ENCODE measurements around the gene EIF3M. TPM values are rescaled to one million over a fixed set of nuclear protein-coding genes. Genes with fewer than 3 reads are reported as not detected.

The EIF3M gene
- polyA plus RNA-seq (ENCODE audit: insufficient read length), result 731 TPM
- long read RNA-seq, donor 1, full-length matches to known transcripts, result 209 of 252 reads
- long read RNA-seq, donor 1, partial matches to known transcripts, result 43 of 252 reads
- long read RNA-seq, donor 1, other reads (novel, unspliced or antisense), result 0 of 252 reads
- long read RNA-seq, donor 2, full-length matches to known transcripts, result 189 of 223 reads
- long read RNA-seq, donor 2, partial matches to known transcripts, result 34 of 223 reads
- long read RNA-seq, donor 2, other reads (novel, unspliced or antisense), result 0 of 223 reads
- long read RNA-seq, donor 3, full-length matches to known transcripts, result 177 of 197 reads
- long read RNA-seq, donor 3, partial matches to known transcripts, result 20 of 197 reads
- long read RNA-seq, donor 3, other reads (novel, unspliced or antisense), result 0 of 197 reads
- long read RNA-seq, donor 4, full-length matches to known transcripts, result 26 of 37 reads
- long read RNA-seq, donor 4, partial matches to known transcripts, result 11 of 37 reads
- long read RNA-seq, donor 4, other reads (novel, unspliced or antisense), result 0 of 37 reads
- long read RNA-seq, donor 5, full-length matches to known transcripts, result 358 of 427 reads
- long read RNA-seq, donor 5, partial matches to known transcripts, result 69 of 427 reads
- long read RNA-seq, donor 5, other reads (novel, unspliced or antisense), result 0 of 427 reads
- long read RNA-seq, donor 6, full-length matches to known transcripts, result 203 of 277 reads
- long read RNA-seq, donor 6, partial matches to known transcripts, result 74 of 277 reads
- long read RNA-seq, donor 6, other reads (novel, unspliced or antisense), result 0 of 277 reads
- long read RNA-seq, donor 7, full-length matches to known transcripts, result 323 of 424 reads
- long read RNA-seq, donor 7, partial matches to known transcripts, result 94 of 424 reads
- long read RNA-seq, donor 7, other reads (novel, unspliced or antisense), result 7 of 424 reads
- long read RNA-seq, donor 8, full-length matches to known transcripts, result 89 of 113 reads
- long read RNA-seq, donor 8, partial matches to known transcripts, result 24 of 113 reads
- long read RNA-seq, donor 8, other reads (novel, unspliced or antisense), result 0 of 113 reads

DNA sequence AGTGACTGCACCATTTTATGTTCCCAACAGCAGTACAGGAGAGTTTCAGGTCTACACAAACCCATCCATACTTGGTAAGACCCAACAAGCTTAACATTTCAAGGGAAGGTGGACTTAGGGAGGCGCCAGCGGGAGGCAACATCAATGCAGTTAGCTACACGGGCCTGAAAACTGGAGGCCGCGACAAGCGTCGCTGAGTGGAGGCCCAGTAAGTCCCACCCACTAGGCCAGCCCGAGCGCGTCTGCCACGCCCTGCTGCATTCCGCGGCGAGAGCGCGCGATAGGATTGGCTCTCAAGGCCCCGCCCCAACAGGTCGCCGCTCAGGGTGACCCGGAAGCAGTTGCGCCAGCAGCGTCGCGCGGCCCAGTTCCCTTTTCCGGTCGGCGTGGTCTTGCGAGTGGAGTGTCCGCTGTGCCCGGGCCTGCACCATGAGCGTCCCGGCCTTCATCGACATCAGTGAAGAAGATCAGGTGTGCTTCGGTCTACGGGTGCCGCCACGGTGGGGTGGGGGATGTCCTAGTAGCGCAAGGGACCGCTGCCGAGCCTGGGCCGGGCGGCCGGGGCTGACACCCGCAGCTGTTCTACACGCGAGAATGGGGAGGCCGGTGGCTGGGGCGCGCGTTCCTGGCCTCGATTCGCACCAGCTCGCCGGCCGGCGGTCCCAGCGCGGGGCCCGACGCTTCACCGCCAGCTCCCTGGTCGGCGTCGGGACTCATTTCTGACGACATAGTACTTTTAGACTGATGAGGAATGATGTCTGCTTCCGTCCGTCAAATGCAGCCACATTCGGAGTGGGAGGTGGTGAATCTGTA lies at the start of gene EIF3M:
Gene EIF3M, plus strand, starts transcription at position 373 of the 813 bp plus-strand sequence. Its CDS starts 57 bp downstream, at position 430.
- peak; percentile 95 for DNase-seq

DNA sequence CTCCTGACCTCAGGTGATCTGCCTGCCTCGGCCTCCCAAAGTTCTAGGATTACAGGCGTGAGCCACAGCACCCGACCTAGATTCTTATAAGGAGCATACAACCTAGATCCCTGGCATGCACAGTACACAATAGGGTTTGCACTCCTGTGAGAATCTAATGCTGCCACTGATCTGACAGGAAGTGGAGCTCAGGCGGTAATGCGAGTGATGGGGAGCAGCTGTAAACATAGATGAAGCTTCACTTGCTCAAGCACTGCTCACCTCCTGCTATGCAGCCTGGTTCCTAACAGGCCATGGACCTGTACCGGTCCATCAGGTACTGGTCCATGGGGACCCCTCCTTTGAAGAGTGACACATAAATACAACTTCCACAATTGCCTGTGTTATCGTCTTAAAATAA lies 44.8 kb upstream of the EIF3M start:
- DNase-seq, result no peak

DNA sequence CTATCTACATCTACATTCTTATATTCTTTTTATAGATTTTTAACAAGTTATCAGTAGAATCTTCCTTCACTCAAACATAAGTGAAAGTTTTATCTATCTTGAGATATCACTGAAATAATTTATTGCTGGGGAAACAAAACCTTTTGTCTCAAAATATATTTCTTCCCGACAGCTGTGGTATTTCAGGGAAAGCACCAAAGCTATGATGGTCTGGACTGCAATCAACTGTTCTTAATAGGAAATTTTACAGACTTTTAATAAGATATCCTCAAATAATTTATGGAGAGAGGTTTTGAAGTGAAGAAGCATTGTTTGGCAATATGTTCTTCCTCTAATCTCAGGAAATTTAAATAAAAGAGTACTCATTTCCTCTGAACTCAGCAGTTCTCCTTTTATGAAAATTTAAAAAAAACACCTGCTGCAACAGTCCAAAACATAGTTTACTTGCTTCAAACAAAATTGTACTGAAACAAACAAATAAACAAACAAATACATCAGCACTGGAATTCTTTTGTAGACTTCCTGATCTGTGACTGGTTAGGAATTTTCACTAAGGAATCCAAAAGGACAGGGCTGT lies 33.9 kb upstream of the EIF3M start:
- DNase-seq, result no peak

DNA sequence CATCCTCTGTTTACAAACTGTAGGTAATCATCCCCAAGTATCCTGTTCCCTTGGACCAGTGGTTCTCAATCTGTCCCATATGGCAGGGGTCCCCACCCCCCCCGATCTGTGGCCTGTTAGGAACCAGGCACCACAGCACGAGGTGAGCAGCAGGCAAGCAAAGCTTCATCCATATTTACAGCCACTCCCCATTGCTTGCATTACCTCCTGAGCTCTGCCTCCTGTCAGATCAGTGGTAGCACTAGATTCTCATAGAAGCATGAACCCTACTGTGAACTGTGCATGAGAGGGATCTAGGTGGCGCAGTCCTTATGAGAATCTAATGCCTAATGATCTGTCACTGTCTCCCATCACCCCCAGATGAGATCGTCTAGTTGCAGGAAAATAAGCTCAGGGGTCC lies 33.4 kb upstream of the EIF3M start:
- DNase-seq, result no peak

DNA sequence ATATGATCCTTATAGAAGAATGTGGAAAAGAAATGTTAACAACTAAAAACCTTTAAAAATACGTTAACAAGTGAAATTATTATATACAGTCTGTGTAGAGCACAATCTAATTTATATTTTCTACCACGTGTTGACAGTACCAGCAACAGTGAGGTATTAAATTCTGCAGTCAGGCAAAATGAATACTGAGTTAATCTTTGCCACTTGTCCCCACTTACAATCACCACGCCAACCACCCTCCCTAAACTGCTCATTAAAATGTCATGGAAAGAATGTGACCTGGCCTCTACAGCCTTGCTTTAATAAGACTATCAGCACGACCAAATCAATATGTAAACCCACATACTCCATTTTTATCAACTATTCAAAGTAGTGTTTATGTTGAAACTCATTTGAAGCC lies 28.5 kb upstream of the EIF3M start:
- no peak for DNase-seq

DNA sequence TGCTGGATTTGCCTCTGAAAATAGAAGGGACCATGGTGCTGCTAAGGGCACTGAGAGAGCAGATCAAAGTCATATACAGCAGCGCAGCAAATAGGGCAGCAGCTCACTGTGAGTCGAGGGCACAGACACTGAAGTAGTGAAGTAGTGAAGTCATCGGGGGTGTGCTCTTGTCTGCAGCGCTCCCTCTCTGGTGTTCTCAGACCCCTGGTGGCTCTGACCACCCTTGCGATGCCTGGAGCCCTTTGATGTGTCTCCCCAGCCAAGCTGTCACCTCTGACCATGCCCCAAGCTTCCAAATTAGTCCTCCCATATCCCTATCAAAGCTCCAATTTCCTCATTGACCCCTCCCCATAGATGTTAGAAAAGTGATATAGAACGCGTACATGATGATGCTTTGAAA lies 27.7 kb upstream of the EIF3M start:
- DNase-seq, result no peak

DNA sequence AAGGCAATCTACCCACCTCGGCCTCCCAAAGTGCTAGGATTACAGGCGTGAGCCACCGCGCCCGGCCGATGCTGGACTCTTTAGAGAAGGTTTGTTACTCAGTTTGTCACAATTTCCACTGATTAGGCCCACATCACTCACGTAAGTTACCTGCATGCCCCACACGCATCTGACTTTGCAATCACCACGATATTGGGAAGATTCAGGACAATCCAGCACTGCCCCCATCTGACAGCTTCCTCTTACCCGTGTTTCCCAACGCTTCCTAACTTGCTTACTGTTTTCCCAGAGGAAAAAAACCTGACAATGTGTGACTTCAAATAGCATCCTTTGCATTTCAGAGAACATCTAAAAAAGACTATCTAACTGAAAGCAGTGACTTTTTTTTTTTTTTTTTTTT lies 21.8 kb upstream of the EIF3M start:
- DNase-seq, result no peak

DNA sequence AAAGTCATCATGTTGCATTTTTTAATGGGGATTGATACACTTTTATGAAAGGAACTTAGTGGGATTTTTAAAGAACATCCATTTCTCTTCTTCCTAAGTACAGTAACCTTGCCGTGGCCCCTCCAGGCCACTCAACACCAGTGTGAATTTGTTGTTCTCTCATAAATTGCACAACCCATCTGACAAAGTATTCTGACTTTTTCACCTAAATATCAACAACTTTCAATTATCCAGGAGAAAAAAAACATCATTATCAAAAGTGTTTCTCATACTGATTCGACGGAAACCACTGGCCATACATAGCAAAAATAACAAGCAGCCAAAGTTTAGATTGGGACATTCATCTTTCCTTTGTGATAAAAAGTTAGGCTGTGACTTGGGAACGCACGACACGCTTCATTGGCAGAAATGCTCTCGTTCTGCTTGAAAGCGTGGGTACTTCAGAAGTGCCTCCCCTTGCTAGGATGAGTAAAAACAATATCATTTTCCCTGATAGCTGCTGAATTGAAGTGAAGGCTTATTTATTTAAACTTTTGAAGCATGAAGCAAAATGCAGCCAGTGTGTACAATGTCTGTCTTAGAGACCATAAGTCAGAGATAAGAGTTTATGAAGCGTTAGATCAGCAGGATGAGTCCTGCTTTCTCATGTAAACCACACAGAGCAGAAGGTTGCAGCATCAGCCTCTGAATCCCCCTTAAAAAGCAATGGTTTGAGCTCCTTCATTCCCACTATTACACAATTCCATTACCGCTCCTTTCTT lies 20.6 kb upstream of the EIF3M start:
- DNase-seq, result peak; percentile 72

DNA sequence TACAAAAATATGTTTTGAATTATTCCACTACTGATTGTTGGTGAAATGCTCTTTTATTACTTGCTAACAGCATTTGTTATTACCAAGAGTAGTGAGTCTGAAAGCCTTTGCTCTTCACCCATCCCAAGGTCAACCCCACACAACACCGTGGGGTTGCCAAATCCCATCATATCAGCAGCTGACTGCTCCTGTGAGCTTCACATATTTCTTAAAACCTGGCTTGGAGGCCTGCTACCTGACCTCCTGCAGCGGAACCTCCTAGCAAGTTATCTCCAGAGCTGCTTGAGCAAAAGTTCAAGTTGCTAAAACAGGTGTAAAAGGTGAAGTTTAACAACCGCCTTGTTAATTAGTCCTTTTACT lies 20.1 kb upstream of the EIF3M start:
- no peak for DNase-seq

DNA sequence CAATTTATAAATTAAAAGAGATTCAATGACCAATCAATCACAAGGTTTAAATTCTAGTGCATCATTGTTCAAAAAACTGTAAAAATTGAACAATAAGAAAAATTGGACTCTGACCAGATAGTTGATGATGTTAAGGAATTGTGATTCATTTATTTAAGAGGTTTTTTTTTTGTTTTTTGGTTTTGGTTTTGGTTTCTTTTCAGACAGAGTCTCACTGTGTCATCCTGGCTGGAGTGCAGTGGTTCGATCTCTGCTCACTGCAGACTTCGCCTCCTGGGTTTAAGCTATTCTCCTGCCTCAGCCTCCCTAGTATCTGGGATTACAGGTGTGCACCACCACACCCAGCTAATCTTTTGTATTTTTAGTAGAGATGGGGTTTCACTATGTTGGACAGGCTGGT lies 17.1 kb upstream of the EIF3M start:
- DNase-seq, result no peak

DNA sequence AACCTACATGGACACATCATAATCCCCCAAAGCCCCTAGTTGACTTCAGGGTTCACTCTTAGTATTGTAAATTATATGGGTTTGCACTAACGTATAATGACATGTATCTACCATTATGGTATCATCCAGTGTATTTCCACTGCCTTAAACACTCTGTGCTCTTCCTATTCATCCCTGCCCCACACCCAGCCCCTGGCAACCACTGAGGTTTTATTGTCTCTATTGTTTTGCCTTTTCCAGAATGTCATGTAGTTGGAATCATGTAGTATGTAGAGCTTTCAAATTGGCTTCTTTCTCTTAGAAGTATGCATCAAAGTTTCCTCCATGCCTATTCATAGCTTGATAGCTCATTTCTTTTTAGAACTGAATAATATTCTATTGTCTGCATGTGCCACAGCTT lies 16.5 kb upstream of the EIF3M start:
- DNase-seq, result no peak

DNA sequence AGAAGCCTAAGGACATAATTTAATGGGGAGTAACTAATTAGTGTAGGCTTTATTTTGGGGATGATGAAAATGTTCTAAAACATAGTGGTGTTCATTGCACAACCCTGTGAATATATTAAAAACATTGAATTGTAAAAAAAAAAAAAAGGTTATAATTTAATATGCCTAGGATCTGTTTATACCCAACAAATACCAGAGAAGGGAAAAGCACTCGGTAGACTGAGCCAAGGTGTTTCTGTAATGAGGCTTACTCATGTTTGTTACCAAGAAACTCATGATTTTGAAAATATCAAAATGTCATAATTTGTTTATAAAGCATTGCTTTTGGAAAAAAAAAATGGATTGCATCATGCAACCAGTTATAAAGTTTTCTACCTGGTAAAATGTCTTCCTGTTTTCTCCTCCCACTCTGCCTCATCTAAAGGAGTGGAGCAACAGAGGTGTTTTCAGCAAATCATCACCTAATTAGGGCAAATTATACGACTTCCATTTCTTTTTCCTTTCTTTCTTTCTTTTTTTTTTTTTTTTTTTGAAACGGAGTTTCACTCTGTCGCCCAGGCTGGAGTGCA lies 14.2 kb upstream of the EIF3M start:
- DNase-seq, result no peak

DNA sequence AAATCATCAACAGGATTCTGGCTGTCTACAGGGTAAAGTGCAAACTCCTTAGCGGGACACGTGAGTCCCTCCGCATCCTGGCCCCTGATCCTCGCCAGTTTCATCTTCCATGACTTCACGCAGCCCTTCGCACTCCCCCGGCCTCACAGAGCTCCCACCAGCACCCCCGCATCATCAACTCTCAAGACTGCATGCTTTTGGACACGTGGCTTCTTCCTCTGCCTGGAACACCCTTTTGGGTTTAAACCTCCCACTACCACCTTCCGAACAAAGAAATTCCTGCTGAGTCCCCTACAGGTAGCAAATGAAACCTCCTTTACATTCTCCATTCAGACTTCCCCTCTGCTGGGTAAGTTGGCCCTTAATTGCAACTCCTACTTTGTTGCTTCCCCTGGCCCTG lies 12.6 kb upstream of the EIF3M start:
- DNase-seq, result peak; percentile 77

DNA sequence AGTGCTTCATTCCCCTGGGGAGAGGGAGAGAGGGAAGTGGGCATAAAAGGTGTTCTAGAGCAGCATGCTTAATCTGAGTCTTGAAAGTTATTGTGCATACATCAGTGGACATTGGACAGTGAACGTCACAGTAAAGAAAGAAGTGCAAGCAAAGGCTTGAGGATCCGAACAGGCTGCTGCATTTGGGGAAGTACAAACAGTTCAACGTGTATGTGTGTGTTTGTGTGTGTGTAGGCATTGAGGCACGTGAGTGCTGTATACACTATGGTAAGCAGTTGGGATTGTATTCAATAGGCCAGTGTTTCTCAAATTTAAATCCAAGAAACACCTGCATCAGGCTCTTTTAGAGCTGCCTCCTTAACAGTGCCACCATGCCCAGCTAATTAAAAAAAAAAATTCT lies 10.4 kb upstream of the EIF3M start:
- DNase-seq, result no peak

DNA sequence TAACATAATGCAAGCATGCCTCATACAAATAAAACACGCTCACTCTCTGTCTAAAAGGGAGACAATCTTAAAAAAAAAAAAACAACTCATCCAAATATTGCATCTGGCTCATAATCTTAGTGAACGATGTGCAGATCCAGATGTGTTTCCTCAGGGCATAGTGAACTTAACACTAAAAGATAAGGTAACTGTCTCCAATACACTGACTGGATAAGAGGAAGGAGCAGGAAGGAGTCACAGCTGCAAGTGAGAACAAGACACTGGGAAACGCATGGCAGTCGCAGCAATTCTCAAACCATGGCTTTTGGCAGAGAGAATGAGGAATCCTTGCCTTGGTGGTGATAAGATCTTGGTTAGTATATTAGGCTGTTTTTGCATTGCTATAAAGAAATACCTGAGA lies 9.2 kb upstream of the EIF3M start:
- DNase-seq, result no peak

DNA sequence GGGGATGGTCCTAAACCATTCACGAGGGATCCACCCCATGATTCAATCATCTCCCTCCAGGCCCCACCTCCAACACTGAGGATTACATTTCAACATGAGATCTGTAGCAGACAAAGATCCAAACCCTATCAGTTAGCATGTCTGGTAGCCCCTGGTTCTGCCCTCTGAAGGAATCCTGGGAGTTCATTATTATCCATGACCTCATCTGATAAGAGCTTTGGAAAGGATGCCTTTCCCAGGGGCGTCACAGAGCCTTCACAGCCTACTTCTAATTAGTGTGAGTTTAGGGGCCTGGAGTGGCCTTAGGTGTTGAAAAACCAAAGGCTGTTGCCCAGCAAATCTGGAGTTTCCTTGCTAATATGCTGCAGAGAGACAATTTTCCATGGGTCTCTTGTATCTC lies 8.6 kb upstream of the EIF3M start:
- DNase-seq, result no peak

DNA sequence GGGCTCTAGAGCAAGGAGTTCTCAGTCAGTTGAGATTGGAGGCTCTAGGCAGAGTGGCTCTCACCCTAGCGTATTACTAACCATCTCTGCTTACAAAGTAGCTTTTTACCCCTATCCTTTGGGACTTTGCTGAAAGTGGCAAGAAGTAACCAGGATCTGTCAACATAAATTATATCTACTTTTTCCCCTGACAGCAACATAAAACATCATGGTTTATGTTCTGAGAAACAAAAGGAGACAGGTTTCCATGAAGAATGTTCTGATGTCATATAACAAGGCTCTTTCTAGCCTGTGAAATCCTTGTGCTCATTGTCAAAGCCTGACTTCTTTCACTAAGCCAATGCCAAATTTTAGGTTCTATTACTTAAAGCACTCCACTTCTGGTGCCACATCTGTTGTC lies 7.2 kb upstream of the EIF3M start:
- DNase-seq, result no peak

DNA sequence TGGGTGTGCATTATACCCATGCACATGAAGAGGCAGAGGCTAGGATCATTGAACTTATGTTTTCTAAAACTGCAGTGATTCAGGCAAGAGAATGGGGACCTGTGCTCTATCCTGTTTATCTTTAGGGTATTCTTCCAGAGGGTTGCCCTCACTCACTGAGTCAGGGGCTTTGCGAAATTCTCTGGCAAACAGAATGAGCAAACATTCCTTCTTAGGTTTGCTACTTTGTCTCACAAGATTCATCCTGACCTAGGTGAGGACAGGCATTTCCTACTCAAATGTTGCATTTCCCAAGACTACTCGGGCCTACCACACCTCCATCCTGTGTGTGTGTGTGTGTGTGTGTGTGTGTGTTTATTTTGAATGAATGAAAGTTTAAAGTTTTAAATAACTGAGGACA lies 2.7 kb upstream of the EIF3M start:
- DNase-seq, result no peak

DNA sequence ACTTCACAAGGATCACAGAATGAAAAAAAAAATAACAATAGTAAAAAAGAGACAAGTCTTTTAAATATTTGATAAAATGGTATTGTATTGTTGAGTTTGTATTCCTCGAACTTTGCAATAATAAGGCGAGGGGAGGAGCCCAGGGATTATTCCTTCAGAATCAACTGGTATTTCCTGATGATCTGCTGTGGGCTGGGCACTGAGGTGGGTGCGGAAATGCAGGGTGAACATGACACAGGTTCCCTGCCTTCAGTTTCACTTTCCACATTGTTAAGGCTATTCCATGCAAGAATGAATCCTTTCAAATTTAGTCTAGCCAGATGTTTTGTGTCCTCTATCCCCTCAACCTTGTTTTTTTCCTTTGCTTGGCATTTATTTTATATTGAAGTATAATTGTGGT lies 2.1 kb upstream of the EIF3M start:
- DNase-seq, result no peak

DNA sequence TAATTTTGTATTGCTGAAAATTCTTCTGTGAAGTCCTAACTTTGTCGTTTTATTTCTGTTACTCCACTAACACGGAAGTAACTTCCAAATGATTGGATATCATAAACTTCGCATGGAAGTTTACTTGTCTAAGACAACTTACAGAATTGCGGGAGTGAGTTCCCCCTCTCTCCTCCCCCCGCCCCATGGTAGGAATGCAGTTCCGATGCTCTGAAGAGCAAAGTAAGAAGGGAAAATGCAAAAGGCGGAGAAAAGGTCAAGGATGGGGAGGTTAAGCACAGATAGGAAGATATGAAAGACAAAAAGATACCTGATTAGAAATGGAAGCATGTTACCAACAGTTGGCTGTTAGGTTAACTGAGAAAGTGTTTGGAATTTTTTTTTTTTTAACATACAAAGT lies 1.3 kb downstream of the EIF3M start:
- no peak for DNase-seq
